ENCODE measurements around the gene ITPR2.
"Not testable (repeated sequence)": the region's sequence is repeated elsewhere in the genome, so short reads cannot be mapped to it uniquely, and the experiment has no call there.

Gene ITPR2

DNA sequence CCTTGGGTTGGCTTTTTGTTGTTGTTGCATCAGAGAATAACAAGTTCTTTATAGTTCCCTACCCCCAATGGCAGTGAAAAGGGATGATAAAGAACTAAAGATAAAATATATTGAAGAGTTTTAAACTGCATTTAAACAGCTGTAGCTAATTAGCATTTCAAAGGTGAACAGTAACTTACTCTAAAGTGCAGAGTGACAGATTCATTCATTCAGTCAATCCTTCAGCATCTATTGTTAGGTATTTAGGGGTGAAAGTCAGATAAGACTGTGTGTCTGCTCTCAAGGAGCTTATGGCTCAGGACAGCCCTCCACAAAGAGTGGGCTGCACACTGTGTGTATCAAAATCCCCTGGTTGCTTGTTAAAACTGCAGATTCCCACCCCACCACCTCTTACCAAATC is 491.5 kb downstream of the ITPR2 start:
- peaks cover 14% of the 10 kb centered on the region for H3K4me1 ChIP-seq (ENCODE audit: insufficient read depth, low read length)
- no peaks in the 10 kb centered on the region for H3K9me3 ChIP-seq (ENCODE audit: control insufficient read depth, insufficient read depth, low read length)
- H3K9ac ChIP-seq (ENCODE audit: low read depth, low read length) = no peak overlapping the region
- 0 out of 2 replicates have a peak, but pooled peaks cover 3% of the 10 kb centered on the region for H3K36me3 ChIP-seq (ENCODE audit: insufficient read depth, low read length)

DNA sequence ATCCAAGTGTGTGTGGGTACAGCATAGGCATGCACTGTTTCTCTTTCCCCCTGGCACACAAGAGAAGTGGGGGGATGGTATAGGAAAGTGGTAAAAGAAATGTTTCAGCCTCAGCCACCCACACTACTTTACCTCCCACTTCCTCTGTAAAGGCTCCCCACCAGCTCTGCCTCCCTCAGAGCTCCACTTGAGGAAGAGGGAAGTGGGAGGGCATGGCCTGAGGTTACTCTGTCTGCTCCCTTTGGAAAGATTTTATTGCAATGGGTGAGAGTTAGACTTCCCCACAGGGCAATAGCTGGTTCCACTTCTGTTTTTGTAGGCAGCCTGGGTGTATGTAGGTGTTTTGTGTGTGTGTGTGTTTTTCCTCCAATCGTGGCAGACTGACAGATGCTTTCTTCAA is 492.3 kb downstream of the ITPR2 start:
- Histone ChIP-seq H3K9ac (ENCODE audit: low read depth, low read length) (no peak overlapping the region), H3K9me3 (ENCODE audit: control insufficient read depth, insufficient read depth, low read length) (no peaks in the 10 kb centered on the region), H3K36me3 (ENCODE audit: insufficient read depth, low read length) (0 out of 2 replicates have a peak, but pooled peaks cover 3% of the 10 kb centered on the region), H3K4me1 (ENCODE audit: insufficient read depth, low read length) (peaks cover 14% of the 10 kb centered on the region)

DNA sequence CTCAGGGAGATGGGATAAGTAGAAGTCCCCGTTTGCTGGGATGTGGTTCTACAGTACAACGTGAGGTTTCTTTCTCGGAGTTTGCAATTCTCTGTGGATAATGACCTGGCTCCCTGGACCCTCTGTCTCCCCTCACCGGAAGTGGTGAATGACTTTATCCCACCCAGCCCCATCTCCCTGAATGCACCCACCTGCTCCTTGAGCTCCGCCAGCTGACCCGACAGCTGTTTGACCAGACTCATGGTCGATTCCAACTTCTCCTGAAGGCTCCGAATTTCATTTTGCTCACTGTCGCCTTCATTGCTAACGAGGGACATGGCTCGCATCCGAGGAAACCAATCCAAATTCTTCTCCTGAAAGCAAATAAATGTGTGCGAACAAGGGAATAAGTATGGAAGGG is 493.0 kb downstream of the ITPR2 start:
- H3K4me1 ChIP-seq (ENCODE audit: insufficient read depth, low read length) = peaks cover 14% of the 10 kb centered on the region
- H3K9ac ChIP-seq (ENCODE audit: low read depth, low read length) = no peak overlapping the region

DNA sequence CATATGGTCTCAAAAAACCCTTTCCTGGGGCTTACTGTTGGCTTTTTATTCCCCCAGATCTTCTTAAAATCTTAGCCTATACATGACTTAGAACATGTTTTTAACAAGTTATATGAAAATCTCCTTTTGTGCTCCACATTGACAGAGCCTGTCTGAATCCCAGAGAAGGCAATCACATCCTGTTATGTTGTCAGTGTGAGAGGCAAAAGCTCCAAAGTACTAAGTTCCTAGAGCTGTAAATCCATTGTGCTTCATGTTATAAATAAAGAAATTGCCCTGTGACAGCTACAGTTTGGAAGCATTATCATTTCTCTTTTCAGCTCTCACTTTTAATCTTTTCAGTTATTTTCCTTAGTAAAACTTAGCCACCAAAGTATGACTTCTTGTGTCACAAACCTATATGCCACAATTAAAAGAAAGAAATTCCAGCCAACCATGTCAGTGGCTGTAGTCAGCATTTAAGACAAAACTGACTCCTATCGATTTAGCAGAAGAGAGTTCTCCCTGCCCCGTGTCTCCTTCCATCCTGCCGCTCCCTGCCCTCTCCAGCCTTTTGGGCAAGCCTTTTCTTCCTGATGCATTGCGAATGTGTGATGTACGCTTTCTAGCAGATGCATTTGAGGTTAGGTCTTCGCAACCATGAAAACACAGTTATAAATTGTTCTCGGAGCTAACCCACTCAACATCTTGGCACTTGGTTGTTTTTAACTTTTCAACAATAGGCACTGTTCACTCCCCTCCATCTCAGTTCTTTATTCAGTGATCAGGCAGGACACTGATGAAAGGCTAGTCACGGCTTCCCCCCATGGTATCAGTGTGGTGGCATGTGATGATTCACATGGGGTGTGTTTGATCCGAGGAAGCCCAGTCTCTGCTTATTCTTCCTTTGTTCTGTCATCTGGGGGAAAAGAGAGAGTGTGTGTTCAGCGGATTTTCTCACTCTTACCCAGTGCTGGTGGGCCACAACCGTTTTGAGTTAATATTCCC is 494.1 kb downstream of the ITPR2 start:
- H3K36me3 ChIP-seq (ENCODE audit: insufficient read depth, low read length) = 0 out of 2 replicates have a peak, but pooled peaks cover 3% of the 10 kb centered on the region
- H3K4me1 ChIP-seq (ENCODE audit: insufficient read depth, low read length) = peaks cover 14% of the 10 kb centered on the region
- H3K9me3 ChIP-seq (ENCODE audit: control insufficient read depth, insufficient read depth, low read length) = no peaks in the 10 kb centered on the region
- H3K9ac ChIP-seq (ENCODE audit: low read depth, low read length) = no peak overlapping the region

More for the DNA sequence above, 493.0 kb downstream of the ITPR2 start:
- no peaks in the 10 kb centered on the region for H3K9me3 ChIP-seq (ENCODE audit: control insufficient read depth, insufficient read depth, low read length)
- H3K36me3 ChIP-seq (ENCODE audit: insufficient read depth, low read length) = 0 out of 2 replicates have a peak, but pooled peaks cover 3% of the 10 kb centered on the region

DNA sequence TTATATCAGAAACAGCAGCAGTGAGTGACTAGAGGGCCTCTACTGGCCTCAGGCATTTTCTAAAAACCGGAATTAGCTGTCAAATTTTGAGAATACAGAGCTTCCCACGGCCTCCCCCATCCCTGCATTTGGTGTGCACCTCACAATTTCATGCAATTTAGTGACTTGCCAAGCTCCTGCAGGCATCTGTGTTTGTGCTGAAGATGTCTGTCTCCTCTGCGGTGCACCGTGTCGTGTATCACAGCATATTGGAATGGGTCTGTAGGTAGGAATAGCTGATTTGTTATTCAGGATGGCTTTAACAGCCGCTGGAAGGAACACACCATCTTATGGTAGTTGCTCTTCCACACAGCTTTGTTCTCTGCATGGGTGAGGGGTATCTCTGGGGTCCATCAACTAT is 497.3 kb downstream of the ITPR2 start:
- no peaks in the 10 kb centered on the region for H3K9me3 ChIP-seq (ENCODE audit: control insufficient read depth, insufficient read depth, low read length)
- H3K9ac ChIP-seq (ENCODE audit: low read depth, low read length) = no peak overlapping the region
- H3K4me1 ChIP-seq (ENCODE audit: insufficient read depth, low read length) = peaks cover under 1% of the 10 kb centered on the region; the same call in 1 of the 2 replicates
- H3K36me3 ChIP-seq (ENCODE audit: insufficient read depth, low read length) = 0 out of 2 replicates have a peak, but pooled peaks cover 3% of the 10 kb centered on the region

DNA sequence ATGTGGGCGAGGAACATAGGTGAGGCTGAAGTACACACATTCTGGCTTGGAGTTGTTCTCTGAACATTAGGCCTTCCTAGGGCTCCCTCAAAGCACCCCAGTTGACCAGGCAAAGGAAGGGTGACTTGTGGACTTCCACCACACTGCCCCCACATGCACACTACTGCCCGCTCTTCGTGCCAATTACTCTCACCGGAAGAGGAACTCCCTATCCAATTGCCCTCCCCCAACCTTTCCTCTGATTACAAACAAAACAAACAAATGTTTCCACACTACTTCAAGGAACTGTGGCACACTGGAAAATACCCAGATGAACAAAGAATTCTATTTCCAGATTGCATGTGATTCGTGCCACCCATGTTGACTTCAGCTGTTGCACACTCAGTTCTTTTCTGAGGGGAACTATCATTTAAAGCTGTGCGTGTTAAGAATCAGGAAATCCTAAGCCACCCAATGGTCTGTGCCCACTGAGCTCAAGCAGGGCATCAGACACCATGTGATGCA is 498.3 kb downstream of the ITPR2 start:
- H3K9ac ChIP-seq (ENCODE audit: low read depth, low read length) = no peak overlapping the region
- no peaks in the 10 kb centered on the region for H3K9me3 ChIP-seq (ENCODE audit: control insufficient read depth, insufficient read depth, low read length)
- H3K4me1 ChIP-seq (ENCODE audit: insufficient read depth, low read length) = no peaks in the 10 kb centered on the region
- H3K36me3 ChIP-seq (ENCODE audit: insufficient read depth, low read length) = 0 out of 2 replicates have a peak, but pooled peaks cover 3% of the 10 kb centered on the region

DNA sequence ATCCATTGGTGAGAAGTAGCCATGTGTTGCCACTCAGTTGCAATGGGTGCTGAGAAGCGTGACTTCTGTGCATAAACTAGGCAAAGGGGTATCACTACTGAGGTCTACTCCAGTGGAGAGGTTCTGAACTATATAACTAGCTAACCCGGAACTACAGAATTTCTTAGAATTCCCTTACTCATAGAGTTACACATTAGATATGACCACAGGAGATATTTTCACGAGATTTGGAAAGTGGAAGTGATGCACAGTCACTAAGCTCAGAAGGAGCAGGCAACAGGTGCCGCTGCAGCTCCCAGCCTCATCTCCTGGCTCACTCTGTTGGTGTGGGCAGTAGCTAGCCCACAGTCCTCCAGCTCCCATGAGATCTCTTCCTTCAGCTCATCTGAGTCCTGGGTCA is 501.0 kb downstream of the ITPR2 start:
- Histone ChIP-seq H3K9me3 (ENCODE audit: control insufficient read depth, insufficient read depth, low read length) (no peaks in the 10 kb centered on the region), H3K9ac (ENCODE audit: low read depth, low read length) (no peak overlapping the region), H3K36me3 (ENCODE audit: insufficient read depth, low read length) (no peaks in the 10 kb centered on the region), H3K4me1 (ENCODE audit: insufficient read depth, low read length) (no peaks in the 10 kb centered on the region)

DNA sequence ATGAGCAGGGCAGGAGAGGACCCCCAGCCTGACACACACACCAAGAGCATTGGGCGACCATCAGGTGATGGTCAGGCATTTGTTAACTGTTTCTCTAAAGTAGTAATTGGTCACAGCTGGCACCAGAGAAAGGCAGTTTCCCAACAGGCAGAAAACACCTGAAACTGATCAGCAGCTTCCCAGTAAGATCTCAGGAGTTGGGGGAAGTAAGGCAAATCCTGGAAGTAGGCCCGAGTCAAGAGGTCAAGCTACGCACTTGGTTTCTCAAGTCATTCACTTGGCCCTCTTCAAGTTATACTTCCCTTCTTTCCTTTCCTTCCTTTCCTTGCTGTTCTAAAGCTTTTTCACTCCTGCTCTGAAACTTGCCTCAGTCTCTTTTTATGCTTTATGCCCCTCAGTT is 501.9 kb downstream of the ITPR2 start:
- Histone ChIP-seq H3K36me3 (ENCODE audit: insufficient read depth, low read length) (no peaks in the 10 kb centered on the region), H3K4me1 (ENCODE audit: insufficient read depth, low read length) (no peaks in the 10 kb centered on the region), H3K9me3 (ENCODE audit: control insufficient read depth, insufficient read depth, low read length) (no peaks in the 10 kb centered on the region), H3K9ac (ENCODE audit: low read depth, low read length) (no peak overlapping the region)

DNA sequence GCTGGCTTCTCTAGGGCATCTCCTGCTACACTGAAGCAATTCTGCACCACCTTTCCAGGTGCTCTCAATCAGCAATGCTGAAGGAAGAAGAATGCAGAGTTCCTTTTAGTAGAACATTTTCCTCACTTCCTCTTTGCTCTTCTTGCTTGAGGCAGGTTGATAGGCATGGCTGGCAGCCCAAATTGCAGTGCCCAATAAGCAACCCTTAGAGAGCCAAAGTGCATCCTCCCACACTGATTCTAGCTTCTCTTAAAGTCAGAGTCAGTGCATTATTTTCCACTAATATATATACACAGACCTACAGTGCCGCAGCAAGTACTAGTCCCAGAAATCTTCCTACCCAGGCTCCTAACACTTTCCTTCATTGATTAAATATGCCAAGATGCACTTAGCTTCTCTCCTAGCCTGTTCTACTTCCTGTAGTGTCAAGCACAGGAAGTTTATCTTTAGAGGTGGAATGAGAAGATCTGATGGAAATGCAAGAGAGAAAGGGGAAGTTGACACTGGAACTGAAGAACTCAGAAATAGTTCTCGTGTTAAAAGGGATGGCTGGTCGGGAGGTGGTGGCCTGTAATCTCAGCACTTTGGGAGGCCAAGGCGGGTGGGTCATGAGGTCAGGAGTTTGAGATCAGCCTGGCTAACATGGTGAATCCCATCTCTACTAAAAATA is 504.9 kb downstream of the ITPR2 start:
- H3K9me3 ChIP-seq (ENCODE audit: control insufficient read depth, insufficient read depth, low read length) = no peaks in the 10 kb centered on the region
- H3K36me3 ChIP-seq (ENCODE audit: insufficient read depth, low read length) = no peaks in the 10 kb centered on the region
- H3K4me1 ChIP-seq (ENCODE audit: insufficient read depth, low read length) = no peaks in the 10 kb centered on the region
- H3K9ac ChIP-seq (ENCODE audit: low read depth, low read length) = no peak overlapping the region

DNA sequence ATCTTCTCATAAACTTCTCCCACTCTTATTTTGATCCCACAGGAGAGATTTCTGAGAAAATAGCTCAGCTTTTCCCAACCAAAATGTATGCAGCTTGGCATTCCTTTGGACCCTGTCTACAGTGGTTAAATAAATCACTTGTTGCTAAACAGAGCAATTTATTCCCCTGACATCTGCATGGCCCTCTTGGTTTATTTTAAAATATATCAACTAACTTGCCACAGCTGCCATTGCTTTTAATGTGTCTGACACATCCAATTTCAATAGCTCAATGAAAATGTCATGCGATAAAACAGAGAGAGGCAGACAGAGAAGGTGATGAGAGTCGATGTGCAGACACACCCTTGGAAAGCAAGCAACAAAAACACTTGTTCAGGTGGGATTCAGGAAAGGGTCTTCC is 509.3 kb downstream of the ITPR2 start:
- H3K9ac ChIP-seq (ENCODE audit: low read depth, low read length) = no peak overlapping the region
- H3K36me3 ChIP-seq (ENCODE audit: insufficient read depth, low read length) = no peaks in the 10 kb centered on the region
- H3K9me3 ChIP-seq (ENCODE audit: control insufficient read depth, insufficient read depth, low read length) = no peaks in the 10 kb centered on the region
- no peaks in the 10 kb centered on the region for H3K4me1 ChIP-seq (ENCODE audit: insufficient read depth, low read length)

DNA sequence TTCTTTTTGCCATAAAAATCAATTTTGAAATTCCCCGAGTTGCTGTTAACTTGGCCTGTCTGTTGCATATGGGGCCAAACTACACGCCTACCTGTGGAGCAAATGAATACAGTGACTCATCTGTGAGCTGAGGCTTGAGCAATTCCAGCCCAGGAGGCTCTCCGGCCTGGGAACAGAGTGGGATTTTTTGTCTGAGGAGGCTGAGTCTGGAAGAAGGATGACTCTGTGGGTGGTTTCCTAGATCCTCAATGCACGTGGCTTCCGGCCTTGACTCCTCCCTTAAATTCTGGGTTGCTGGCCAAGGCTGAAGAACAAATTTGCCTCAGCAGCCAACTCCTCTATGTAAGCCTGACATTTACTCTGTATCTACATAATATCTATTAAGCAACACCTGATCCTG is 513.5 kb downstream of the ITPR2 start:
- Histone ChIP-seq H3K36me3 (ENCODE audit: insufficient read depth, low read length) (no peaks in the 10 kb centered on the region), H3K4me1 (ENCODE audit: insufficient read depth, low read length) (no peaks in the 10 kb centered on the region)

DNA sequence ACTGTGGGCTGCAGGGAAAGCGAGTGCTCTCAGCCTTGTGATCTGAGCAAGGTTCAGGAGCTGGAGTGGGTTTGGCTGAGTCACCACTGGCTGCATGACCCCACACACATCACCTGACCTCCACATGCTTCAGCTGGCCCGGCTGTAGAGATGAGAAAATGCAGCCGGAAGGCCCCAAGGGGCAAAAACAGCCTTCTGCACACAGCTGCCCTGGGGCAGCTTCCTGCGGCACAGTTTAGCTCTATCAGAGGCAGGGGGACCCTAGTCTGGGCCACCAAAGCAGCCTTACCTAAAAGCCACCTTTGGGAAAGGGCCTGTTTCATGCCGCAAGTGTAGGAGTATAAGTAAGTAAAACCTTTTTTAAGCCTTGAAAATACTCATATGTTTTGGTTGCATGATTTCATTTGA is 514.3 kb downstream of the ITPR2 start:
- no peaks in the 10 kb centered on the region for H3K9me3 ChIP-seq (ENCODE audit: control insufficient read depth, insufficient read depth, low read length)
- H3K9ac ChIP-seq (ENCODE audit: low read depth, low read length) = no peak overlapping the region
- H3K4me1 ChIP-seq (ENCODE audit: insufficient read depth, low read length) = no peaks in the 10 kb centered on the region
- no peaks in the 10 kb centered on the region for H3K36me3 ChIP-seq (ENCODE audit: insufficient read depth, low read length)

More for the DNA sequence above, 513.5 kb downstream of the ITPR2 start:
- H3K9ac ChIP-seq (ENCODE audit: low read depth, low read length) = no peak overlapping the region
- no peaks in the 10 kb centered on the region for H3K9me3 ChIP-seq (ENCODE audit: control insufficient read depth, insufficient read depth, low read length)

DNA sequence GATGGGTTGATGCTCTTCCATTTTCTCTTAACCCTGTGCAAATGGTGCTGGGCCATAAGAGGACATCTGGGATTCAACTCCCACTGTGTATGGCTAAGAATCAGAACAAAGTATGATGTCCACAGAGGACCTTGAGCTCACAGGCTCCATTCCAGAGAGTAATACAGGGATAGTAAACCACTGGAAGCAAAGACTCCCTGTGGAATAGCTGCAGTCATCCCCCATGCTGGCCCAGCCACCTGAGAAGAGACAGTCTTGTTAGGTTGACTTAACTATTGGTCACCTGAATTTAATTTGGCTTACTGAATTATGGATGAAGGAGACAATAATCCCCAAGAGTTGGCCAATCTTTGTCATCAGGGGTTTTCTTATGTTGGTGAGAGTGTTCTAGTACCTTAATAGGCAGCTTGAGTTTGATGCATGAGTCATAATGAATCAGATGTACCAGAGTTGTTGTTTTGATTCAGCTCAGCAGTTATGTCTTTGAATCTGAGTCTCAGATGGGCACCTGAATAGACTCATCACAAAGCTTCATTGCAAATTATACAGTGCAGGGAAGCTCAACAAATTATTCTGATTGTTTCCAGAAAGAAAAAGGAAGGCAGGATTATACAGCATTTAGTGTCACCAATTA is 514.9 kb downstream of the ITPR2 start:
- Histone ChIP-seq H3K9ac (ENCODE audit: low read depth, low read length) (no peak overlapping the region), H3K36me3 (ENCODE audit: insufficient read depth, low read length) (no peaks in the 10 kb centered on the region), H3K4me1 (ENCODE audit: insufficient read depth, low read length) (no peaks in the 10 kb centered on the region), H3K9me3 (ENCODE audit: control insufficient read depth, insufficient read depth, low read length) (no peaks in the 10 kb centered on the region)

DNA sequence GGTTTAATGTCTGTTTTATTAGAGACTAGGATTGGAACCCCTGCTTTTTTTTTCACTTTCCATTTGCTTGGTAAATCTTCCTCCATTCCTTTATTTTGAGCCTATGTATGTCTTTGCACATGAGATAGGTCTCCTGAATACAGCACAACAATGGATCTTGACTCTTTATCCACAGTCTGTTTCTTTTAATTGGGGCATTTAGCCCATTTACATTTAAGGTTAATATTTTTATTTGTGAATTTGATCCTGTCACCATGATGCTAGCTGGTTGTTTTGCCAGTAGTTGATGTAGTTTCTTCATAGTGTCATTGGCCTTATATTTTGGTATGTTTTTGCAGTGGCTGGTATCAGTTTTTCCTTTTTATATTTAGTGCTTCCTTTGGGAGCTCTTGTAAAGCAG is 518.9 kb downstream of the ITPR2 start:
- H3K4me1 ChIP-seq (ENCODE audit: insufficient read depth, low read length); H3K9ac ChIP-seq (ENCODE audit: low read depth, low read length); H3K36me3 ChIP-seq (ENCODE audit: insufficient read depth, low read length): not testable (repeated sequence)

More for the DNA sequence above, 518.9 kb downstream of the ITPR2 start:
- H3K9me3 ChIP-seq (ENCODE audit: control insufficient read depth, insufficient read depth, low read length) = not testable (repeated sequence)
